ENCODE data around the gene TP63. TPM values are rescaled to one million over a fixed set of nuclear protein-coding genes. Genes with fewer than 3 reads are reported as not detected.

Gene TP63
- total RNA-seq, 2 donors from 2014 or later = not detected

DNA sequence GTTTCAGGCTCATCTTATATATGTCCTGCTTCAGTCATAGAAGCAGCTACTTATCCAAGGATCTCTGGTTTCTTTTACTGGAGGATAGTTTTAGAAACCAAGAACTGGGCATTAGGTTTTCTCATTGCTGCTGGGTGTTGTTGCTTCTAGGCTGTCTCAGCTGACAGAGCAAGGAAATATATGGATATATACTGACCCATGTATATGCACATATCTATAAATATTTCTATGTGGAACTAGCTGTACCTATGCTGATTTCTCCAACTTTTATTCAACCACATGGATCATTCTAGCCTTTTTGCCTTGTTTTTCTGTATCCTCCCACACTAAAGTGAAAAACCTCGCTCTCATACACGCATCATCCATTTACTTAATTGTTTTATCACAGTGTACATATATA lies 64.2 kb downstream of the TP63 start:
- WGBS, 2 donors = 85 to 86% methylated on average over 2 of the region's 2 CpGs
- no peak overlapping the region for H3K4me3 ChIP-seq
- H3K27me3 ChIP-seq = no peaks in the 10 kb centered on the region
- no peaks in the 10 kb centered on the region for H3K9me3 ChIP-seq
- ATAC-seq (no peak), DNase-seq (no peak)
- H3K4me1 ChIP-seq = no peaks in the 10 kb centered on the region
- TF ChIP-seq, protein P1, sequence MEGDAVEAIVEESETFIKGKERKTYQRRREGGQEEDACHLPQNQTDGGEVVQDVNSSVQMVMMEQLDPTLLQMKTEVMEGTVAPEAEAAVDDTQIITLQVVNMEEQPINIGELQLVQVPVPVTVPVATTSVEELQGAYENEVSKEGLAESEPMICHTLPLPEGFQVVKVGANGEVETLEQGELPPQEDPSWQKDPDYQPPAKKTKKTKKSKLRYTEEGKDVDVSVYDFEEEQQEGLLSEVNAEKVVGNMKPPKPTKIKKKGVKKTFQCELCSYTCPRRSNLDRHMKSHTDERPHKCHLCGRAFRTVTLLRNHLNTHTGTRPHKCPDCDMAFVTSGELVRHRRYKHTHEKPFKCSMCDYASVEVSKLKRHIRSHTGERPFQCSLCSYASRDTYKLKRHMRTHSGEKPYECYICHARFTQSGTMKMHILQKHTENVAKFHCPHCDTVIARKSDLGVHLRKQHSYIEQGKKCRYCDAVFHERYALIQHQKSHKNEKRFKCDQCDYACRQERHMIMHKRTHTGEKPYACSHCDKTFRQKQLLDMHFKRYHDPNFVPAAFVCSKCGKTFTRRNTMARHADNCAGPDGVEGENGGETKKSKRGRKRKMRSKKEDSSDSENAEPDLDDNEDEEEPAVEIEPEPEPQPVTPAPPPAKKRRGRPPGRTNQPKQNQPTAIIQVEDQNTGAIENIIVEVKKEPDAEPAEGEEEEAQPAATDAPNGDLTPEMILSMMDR (IDR thresholded peaks at IDR 0.05) = no peak
- TF ChIP-seq POLR2A (IDR thresholded peaks at IDR 0.05) = no peak
- no peaks in the 10 kb centered on the region for H3K36me3 ChIP-seq (replicated peaks in 1 of 2; ENCODE audit: insufficient read depth in 1 of 2, low read depth in 2 of 2)
- intact Hi-C loops (cut with DNase I) = no loop called here
- H3K27ac ChIP-seq = no peak overlapping the region

DNA sequence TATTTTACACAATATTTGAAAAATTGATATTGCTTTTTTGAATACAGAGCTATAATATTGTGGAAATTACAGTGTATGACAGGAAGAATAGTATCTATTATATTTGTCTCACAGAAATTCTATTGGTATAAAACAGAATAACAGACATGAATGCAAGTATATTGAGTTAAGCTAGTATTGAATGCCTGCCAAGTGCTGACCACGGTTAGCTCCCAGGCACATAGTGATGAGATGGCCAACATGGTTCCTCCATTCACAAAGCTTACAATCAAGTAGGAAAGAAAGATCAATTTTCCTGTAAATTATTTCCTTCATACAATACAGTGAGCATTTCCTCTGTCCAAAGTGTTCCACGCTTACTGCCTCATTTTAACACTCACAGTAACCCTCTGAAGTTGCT lies 67.6 kb downstream of the TP63 start:
- H3K4me3 ChIP-seq = no peak overlapping the region
- no peaks in the 10 kb centered on the region for H3K27me3 ChIP-seq
- TF ChIP-seq, protein P1 (IDR thresholded peaks at IDR 0.05) = no peak
- TF ChIP-seq POLR2A (IDR thresholded peaks at IDR 0.05) = no peak
- H3K36me3 ChIP-seq (replicated peaks in 1 of 2; ENCODE audit: insufficient read depth in 1 of 2, low read depth in 2 of 2) = no peaks in the 10 kb centered on the region
- H3K4me1 ChIP-seq = no peaks in the 10 kb centered on the region
- 13 to 19% methylated on average over 2 of the region's 2 CpGs for WGBS, 2 donors
- H3K27ac ChIP-seq = no peak overlapping the region
- intact Hi-C loops (cut with DNase I) = no loop called here
- no peak for ATAC-seq
- no peak for DNase-seq
- H3K9me3 ChIP-seq = no peaks in the 10 kb centered on the region

DNA sequence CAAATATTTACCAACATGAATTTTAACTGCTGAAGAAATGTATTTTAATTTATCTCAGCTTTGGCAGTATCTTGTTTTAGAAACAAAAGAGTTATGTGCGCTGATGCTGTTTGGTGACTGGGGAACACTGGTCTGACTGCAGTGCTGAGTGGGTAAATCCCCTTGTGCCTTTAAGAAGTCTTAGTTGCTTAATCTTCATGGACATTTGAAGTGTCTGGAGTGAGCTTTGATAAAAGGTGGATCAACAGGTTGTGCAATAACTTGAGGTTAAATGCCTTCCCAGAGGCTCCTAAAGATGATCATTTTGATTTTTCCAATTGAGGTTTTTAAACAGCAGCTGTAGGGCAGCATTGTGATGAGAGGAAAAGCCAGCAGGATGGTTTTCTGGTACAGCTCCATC lies 68.7 kb downstream of the TP63 start:
- intact Hi-C loops (cut with DNase I) = no loop called here
- ATAC-seq (no peak), DNase-seq (no peak)
- no peaks in the 10 kb centered on the region for H3K9me3 ChIP-seq
- no peaks in the 10 kb centered on the region for H3K4me1 ChIP-seq
- no peaks in the 10 kb centered on the region for H3K36me3 ChIP-seq (replicated peaks in 1 of 2; ENCODE audit: insufficient read depth in 1 of 2, low read depth in 2 of 2)
- no peak overlapping the region for H3K27ac ChIP-seq
- WGBS, 2 donors = 56 to 58% methylated on average over 1 of the region's 1 CpG
- H3K4me3 ChIP-seq = no peak overlapping the region
- no peaks in the 10 kb centered on the region for H3K27me3 ChIP-seq
- TF ChIP-seq, protein P1 (IDR thresholded peaks at IDR 0.05) = no peak
- no peak for TF ChIP-seq POLR2A (IDR thresholded peaks at IDR 0.05)

DNA sequence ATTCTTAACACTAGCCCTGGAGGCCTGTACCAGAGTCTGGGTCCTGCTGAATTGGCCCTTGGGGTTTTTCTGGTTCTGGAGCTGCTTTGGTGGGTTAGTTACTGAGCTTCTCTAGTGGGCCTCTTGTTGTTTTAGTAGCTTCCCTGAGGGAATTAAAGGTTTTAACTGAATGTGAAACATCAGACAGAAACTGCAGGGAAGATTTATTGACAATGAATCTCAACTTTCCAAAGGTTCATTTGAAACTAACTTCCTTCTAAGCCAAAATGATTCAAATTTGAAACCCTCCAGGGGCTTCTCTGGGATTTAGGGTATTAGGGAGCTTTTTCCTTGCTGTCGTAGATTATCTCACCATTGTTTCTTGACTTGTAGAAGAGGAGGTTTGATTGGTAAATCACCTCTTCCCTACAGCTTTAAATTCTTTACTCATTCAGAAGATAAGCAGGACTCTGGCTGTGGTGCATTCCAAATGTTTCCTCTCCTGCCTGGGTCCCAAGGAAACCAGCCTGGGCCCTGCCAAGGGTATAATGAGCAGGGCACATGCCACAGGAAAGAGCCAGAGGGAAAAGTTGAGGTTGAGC lies 71.0 kb downstream of the TP63 start:
- H3K36me3 ChIP-seq (replicated peaks in 1 of 2; ENCODE audit: insufficient read depth in 1 of 2, low read depth in 2 of 2) = no peaks in the 10 kb centered on the region
- DNase-seq (no peak), ATAC-seq (no peak)
- TF ChIP-seq POLR2A (IDR thresholded peaks at IDR 0.05) = no peak
- TF ChIP-seq, protein P1 (IDR thresholded peaks at IDR 0.05) = no peak
- H3K9me3 ChIP-seq = no peaks in the 10 kb centered on the region
- H3K4me1 ChIP-seq = no peaks in the 10 kb centered on the region
- H3K4me3 ChIP-seq = no peak overlapping the region
- 74 to 95% methylated on average over 1 of the region's 1 CpG for WGBS, 2 donors
- no peaks in the 10 kb centered on the region for H3K27me3 ChIP-seq
- intact Hi-C loops (cut with DNase I) = no loop called here
- no peak overlapping the region for H3K27ac ChIP-seq

DNA sequence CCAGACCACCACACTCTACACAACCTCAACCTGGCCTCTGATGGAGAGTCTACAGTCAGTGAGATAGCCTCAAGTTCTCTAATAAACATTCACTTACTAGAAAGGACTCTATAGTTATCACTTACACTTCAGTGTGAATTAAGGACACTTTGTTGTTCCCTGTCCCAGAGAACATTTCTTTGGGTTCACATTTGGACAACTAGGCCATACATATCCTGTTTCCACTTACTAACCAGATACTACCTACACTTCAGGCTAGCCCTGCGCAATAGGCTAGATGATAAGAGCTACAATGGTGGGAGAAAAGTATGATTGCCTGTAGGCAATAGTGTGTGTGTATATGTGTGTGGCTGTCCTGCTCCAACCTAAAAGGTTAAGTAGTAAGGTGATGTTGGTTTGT lies 72.7 kb downstream of the TP63 start:
- no peak overlapping the region for H3K27ac ChIP-seq

More for the DNA sequence above, 72.7 kb downstream of the TP63 start:
- TF ChIP-seq, protein P1 (IDR thresholded peaks at IDR 0.05) = no peak
- TF ChIP-seq POLR2A (IDR thresholded peaks at IDR 0.05) = no peak
- intact Hi-C loops (cut with DNase I) = no loop called here
- Histone ChIP-seq H3K4me3 (no peak overlapping the region), H3K4me1 (no peaks in the 10 kb centered on the region), H3K27me3 (no peaks in the 10 kb centered on the region), H3K9me3 (no peaks in the 10 kb centered on the region), H3K36me3 (replicated peaks in 1 of 2; ENCODE audit: insufficient read depth in 1 of 2, low read depth in 2 of 2) (no peaks in the 10 kb centered on the region)
- ATAC-seq (no peak), DNase-seq (no peak)
- 85 to 94% methylated on average over 1 of the region's 1 CpG for WGBS, 2 donors

All from body of pancreas (tissue), 4 donors.